ENCODE data around the gene TOLLIP.
"Not testable (repeated sequence)": the region's sequence is repeated elsewhere in the genome, so short reads cannot be mapped to it uniquely, and the experiment has no call there.

TOLLIP gene

DNA sequence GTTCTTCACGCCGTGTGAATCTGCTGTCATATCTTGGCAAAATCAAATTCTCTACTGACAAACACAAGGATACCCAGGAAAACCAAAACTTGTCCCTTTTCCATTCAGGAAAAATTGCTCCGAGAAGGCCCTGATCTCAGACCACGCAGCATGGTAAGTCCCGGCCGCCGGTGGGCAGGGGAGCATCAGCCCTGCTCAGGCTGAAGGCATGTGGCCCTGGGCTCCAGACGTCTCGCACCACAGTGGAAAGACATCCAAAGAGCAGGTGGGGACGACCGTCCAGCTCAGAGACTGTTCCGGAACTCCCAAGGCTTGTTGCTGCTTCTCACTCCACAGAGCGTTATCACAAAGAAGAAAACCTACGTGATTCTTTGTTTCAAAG lies 29.8 kb downstream of the TOLLIP start:
- DNase-seq, result no peak

DNA sequence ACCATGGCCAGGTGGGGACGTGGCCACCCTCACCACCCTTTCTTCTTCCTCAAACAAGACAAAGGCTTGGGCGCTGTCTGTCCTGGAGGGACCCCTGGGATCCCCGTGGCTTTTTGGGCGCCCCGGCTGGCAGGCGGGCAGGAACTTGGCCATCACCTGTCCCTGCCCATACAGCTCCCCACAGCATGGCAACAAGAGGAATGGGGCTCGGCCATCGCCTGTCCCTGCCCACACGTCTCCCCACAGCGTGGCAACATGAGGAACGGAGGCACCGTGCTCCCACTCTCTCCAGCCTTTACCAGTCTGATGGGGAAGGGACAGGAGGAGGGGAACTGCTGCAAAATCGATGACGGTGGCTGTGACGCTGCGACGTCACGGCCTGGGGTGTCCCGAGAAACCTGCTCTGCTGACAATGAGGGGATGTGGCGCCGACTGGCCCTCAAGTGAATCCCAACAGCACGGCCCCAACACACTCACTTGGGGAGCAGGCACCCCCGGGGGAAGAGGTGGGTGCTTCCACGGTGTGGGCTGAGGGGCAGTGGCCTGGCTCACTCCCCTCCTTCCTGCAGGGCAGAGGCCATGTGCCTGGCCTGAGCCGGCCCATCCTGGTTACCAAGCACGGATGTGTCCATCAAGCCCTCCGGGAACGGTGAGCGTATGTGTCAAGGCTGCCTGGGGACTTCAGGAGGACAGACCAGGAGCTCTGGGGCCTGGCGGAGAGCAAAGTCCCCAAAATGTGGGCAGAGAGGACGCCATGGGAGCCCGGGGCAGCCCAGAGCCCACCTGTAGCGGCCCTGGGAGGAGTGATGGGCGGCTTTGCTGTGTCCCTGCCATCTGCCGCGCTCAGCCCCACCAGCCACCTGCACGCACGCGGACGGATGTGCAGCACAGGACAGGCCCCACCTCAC lies 30.4 kb downstream of the TOLLIP start:
- no peak for DNase-seq

DNA sequence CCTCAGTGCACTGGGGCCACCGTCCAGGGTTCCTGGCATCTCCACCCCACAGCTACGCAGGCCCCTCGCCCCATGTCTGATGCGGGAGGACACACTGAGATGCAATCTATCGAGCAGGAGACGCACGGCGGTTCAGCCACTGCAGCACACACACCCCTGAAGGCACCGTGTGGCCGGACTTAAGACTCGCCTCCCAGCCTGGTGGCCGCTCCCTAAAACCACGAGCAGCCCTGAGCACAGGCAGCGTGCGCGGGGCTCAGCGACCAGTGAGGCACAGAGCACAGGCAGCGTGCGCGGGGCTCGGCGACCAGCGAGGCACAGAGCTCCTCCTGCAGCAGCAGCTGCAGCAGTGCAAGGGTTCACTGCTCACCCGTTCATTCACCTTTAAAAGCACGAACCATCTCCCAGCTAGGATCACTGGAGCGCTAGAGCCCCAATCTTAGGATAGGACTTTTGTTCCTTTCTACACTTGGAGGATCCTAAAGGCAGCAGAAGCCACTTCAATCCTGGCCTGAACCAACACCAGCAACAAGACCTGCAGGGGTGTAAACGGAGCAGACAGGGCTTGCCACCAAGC lies 31.4 kb downstream of the TOLLIP start:
- DNase-seq, result no peak

DNA sequence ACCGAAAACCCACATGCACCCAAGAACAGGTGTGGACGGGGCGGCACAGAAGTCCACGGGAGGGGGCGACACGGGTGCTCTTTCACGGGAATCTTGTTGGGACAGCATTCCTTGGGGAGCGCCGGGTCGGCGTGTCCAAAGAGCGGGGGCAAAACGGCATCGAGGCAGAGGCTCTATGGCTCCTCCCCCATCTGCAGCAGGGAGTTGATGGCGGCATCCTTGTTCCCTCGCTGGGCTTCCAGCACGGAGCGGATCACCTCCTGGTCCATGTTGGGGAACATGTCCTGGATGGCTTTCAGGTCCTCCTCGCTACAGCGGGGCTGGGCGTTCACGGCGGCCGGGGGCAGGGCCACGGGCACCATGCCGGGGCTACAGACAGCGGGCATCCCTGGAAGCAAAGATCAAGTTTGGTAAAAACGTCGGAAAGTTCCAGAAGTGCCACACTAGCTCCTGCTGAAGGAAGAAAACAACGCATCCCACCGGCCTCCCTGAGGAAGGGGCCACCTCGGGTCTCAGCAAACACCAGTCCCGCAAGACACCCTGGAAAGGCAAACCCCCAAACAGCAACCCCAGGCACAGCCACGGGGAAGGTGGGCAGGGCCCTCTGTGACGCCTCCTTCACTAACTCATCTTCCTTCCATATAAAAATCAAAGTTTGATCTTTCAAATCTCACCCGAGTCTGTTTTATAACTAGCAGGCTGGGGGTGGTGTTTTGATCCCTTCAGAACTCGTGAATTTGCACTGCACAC lies 32.4 kb downstream of the TOLLIP start:
- DNase-seq, result no peak

DNA sequence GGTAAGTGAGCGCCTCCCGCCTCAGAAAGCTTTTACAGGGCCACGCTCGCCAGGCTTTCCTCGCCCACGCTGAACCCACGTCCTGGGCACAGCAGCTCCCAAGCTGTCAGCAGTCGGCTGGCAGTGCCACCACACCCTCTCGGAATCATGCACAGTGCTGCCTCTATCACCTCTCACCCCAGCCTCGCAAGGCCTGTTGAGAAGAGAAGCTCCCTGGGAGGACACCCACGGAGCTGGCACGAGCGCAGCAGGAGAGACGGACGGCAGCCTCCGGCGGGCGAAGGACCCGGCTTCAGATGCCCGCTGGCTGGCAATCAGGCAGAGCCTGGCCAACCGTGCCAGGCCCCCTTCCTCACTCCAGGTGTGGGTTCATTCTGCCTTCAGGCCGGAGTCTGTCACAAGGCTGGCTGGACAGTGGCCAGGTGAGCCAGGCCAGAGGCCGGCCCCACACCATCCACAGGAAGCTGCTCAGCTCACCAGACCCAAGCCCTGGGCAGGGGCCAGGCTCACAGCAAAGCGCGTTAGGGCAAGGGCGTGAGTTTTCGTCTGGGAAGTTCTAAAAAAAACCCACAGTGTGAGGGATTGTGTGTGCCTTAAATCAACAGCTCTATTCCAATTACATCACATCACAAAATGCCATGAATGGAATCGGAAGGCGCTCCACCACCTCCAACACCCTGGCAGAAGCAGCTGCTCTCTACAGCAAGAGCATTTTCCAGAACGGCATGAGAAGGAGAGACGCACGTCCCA lies 33.2 kb downstream of the TOLLIP start:
- no peak for DNase-seq

DNA sequence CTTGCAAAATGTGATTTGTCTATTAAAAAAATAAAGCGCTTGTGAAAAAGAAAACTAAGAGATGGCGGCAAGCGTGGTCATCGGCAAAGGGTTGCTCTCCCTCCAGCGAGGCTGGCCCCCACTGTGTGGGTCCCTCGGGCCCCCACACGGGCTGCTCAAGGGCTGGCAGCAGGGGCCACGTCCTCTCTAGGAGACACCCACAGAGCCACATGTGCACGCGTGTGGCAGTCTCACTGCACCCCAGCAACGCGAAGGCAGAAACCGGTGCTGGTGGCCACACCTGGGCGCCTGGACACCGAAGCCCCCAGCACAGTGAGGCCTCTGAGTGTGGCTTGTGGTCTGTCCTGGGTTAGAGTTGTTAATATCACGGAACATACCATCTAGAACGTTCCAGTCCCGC lies 34.4 kb downstream of the TOLLIP start:
- DNase-seq, result no peak

DNA sequence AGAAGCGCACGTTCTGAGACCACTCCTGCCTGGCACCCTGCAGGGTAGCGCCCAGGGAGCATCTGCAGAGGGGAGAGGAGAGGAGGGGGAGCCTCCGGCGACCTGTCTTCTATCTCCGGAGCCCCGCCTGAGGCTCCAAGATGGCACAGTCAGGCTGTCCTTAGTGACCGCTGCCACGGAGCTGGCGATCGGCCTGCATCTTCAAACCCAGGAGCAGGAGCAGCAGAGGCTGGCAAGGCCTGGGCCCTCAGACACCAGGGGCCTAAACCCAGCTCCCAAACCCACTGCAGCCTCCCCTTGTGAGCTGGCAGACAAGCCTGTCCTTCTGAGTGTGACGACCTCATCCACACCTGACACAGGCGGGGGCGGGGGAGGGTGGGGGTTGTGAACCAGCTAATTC lies 34.9 kb downstream of the TOLLIP start:
- no peak for DNase-seq

DNA sequence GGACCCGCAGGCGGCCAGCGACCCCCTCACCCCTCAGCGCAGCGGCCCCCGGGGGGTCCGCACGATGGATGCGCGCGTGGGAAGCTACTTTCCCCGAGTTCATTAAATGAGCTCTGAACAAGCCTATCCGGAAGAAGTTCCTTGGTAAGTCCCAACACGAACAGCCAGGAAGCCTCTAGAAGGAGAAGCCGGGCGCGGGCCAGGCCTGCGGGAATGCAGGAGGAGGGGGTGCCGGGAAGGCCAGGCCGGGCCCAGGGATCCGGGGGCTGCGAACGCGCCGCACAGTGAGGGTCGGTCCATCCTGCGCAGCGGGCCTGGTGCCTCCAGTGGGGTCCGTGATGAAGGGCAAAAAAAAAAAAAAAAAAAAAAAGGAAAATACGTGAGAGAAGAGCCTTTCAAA lies 36.9 kb downstream of the TOLLIP start:
- no peak for DNase-seq

DNA sequence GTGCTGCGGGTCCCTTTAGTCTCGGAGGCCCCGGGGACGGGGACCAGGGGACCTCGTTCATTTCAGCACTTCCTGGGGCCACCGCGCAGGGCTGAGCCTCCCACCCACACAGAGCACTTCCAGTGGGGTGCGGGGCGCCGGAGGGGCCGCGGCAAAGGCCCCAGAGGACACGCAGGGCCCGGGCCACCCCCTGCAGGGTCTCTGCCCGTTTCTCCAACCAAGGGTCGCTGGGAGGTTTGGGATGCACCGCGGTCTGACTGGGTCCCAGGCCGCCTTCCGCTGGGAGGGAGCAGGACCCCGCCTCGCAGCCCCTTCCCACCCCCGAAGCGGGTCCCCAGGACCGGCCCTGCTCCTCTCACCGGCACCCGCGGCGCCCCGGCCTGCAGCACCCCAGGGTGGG lies 37.5 kb downstream of the TOLLIP start:
- DNase-seq, result no peak

DNA sequence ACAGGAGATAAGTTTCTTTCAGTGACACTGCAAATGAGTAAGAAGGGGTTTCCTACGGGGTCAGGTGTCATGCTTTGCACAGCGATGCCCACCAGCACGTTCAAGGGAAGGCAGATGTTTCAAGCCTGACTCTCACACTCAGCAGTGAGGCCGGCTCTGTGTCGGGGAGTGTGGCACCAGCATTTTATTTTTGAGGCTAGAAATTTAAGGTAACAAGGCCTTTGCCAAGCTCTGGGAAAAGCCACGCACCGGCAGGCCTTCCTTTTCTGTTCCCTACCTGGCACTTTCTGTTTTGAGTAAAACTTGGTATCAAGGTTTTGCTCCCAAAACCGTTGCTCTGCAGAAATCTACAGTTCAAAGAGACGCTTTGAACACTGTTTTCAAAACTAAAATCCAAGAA lies 38.0 kb downstream of the TOLLIP start:
- DNase-seq, result no peak

DNA sequence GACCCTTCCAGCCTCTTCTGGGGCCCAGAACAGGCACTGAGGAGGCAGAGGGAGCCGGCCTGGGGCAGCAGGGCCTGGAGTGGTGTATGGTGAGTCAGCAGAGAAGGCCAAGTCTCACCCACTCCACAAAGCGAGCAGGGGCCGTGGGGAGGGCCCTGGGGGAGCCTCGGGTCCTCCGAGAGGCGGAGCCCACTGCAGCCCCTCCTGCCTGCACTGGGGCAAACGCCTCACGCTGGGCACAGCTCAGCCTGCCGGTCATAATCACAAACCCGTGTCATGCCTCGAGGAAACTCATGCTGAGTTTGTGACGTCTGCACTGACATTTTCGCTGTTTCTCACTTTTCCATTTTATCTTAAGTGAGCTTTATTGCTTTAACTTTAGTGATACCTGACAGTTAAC lies 38.4 kb downstream of the TOLLIP start:
- no peak for DNase-seq

DNA sequence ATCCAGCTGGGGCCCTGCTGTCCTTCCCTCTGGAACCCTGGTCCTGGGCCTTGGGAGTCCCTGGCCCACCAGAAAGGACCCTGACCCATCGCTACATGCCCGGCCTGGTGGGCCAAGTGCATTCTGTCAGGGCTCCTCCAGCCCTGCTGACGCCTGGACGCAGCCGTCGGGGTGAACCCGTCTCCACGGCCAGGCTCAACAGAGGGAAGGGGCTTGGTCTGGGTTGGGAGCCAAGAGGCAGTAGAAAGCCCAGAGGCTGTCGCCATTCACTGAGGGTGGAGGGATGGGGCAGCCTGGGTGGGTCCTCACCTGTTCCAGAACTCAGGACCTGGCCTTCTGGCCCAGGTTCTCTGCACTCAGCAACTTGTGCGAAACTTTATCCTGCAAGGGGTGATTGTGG lies 39.0 kb downstream of the TOLLIP start:
- no peak for DNase-seq

DNA sequence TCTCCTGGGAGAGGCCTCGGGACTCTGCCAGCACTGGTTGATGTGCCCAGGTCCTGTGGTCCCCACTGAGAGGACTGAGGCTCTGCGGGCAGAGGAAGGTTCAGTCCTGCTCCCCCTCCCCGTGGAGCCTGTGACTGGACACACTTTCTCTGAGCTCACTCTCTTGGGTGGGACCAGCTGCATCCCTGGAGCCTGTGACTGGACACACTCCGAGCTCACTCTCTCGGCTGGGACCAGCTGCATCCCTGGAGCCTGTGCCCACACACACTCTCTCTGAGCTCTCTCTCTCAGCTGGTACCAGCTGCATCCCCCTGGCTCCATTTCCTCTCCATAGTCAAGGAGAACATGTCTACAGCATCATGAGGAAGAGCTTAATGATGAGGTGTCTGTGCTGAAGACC lies 39.5 kb downstream of the TOLLIP start:
- no peak for DNase-seq

DNA sequence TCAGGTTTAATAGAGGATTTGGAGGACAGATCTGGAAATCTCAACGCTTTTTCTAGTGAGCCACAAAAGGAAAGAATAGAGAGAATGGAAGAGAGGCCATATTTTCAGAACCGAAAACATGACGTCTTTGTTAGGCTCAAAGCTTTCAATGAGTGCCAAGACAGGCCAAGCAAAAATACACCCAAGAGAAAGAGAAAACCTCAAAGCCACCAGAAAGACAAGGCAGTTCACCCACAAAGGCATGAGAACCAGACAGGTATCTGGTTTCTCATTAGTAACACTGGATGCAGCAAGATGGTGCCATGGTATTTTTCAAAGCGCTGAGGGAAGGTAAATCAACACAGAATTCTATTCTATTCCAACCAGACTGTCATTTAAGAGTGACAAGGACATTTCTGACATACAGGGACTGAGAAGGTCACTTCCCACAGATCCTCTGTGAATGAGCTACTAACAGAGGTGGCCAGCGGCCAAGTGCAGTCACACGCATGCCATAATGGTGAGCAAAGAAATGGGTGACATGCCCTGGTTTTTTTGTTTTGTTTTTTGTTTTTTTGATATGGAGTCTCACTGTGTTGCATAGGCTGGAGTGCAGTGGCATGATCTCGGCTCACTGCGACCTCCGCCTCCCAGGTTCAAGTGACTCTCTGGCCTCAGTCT lies 41.9 kb downstream of the TOLLIP start:
- DNase-seq, result no peak

DNA sequence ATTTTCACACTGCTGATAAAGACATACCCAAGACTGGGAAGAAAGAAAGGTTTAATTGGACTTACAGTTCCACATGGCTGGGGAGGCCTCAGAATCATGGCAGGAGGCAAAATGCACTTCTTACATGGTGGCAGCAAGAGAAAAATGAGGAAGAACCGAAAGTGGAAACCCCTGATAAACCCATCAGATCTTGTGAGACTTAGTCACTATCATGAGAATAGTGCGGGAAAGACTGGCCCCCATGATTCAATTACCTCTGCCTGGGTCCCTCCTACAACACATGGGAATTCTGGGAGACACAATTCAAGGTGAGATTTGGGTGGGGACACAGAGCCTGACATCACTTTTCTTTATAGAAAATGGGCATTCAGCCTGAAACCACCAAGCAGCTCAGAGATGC lies 42.5 kb downstream of the TOLLIP start:
- not testable (repeated sequence) for DNase-seq

DNA sequence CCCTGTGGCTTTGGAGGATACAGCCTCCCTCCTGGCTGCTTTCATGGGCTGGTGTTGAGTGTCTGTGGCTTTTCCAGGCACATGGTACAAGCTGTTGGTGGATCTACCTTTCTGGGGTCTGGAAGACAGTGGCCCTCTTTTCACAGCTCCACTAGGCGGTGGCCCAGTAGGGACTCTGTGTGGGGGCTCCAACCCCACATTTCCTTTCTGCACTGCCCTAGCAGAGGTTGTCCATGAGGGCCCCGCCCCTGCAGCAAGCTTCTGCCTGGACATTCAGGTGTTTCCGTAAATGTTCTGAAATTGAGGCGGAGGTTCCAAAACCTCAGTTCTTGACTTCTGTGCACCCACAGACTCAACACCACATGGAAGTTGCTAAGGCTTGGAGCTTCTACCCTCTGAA lies 44.0 kb downstream of the TOLLIP start:
- DNase-seq, result not testable (repeated sequence)

DNA sequence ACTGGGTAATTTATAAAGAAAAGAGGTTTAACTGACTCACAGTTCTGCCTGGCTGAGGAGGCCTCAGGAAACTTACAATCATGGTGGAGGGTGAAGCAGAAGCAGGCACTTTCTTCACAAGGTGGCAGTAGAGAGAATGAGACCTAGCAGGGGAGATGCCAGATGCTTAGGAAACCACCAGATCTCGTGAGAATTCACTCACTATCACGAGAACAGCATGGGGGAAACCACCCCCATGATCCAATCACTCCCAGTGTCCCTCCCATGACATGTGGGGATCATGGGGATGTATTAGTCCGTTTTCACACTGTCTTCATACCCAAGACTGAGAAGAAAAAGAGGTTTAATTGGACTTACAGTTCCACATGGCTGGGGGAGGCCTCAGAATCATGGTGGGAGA lies 45.0 kb downstream of the TOLLIP start:
- DNase-seq, result peak; percentile 27

DNA sequence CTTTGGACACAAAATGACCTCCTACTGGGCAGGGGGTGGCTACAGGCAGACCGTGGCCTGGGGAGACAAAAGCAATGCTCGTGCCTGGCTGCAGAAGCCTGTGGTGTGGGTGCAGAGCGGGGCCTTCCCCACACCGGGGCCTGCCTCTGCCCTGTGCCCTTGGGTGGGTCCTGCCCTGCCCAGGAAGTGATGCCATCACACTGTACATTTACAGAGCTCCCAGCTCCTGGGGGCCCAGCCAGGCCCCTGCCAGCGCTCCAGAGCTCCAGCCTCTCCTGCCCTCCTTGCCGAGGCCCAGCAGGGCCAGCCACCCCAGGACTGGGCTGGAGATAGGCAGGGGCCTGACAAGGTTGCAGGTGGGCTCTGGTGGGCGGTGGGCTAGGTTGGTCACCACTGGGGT lies 46.4 kb downstream of the TOLLIP start:
- DNase-seq, result no peak

DNA sequence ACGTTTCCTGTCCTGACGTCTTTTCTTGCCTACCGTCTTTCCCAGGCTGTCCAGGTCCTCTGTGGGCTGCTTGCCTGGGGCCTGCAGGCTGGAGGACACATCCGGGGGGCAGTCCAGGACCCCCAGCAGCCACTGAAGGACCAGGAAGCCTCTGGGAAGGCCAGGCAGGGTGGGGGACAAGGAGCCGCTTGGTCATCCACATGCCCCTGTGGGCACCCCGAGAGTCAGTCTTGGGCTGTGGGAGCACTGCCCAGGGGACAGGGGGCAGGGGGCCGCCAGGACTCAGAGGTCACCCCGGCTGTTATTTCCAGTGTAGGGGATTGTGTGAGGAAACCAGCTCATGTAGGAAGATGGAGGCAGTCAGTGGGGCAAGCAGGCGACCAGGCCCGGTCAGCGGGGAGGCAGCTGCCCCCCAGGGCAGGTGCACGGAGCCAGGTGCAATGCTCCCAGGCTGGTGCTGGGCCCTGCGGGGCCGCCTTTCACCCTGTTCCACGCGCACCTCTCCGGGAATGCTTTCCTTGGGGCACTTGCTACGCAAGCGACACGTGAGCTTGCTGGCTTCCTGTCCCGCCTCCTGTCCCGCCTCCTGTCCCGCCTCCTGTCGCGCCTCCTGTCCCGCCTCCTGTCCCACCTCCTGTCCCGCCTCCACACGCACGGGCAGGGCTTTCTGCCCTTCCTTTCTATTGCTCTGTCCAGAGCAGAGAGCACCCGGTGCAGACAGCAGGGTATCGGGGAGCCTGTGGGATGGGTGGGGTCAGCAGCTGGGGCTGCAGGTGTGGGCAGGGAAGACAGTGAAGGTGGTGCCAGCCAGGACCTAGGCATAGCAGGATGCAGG lies 47.0 kb downstream of the TOLLIP start:
- DNase-seq, result peak; percentile 64

DNA sequence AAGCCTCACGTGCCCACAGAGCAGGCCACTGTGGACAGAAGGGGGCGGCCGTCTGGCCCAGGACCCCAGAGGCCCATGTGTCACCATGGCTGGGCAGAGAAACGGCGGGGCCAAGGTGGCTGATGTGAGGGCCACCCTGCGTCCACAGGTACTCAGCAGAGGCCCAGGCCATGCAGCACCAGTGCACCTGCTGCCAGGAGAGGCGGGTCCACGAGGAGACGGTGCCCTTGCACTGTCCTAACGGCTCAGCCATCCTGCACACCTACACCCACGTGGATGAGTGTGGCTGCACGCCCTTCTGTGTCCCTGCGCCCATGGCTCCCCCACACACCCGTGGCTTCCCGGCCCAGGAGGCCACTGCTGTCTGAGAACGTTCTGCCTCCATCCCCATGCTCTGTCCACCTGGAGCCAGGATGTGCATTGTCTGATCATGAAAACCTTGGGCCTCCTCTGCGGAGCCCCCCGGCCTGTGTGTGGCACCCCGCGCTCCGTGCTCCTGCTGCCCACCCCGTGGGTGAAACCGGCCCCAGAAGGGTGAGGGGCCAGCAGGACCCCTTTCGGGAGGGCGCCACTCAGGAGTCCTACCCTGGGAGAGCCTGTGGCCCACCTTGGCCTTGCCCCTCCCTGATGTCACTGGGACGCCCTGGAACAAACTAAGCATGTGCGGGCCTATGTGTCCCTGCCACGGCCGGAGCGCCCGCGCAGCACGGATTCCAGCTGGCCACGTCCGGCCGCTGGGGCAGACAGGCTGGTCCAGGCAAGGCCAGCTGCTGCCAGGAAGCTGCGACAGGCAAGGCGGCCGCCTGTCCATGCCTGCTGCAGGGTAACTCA lies 48.0 kb downstream of the TOLLIP start:
- DNase-seq, result no peak

DNA sequence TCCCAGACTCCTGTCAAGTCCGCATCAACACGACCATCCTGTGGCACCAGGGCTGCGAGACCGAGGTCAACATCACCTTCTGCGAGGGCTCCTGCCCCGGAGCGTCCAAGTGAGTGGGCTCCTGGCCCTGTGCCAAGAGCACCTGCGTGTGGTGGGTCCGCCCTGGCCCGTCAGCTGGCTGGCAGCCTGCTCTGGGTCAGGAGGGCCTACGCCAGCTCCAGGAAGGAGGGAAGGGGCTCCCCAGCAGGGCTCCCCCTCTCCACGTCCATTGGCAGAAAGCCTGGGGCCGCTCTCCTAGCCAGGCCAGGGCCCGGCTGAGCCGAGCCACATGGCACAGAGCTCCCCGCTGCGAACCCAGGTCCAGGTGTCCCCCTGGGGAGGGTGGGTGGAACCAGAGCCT lies 48.8 kb downstream of the TOLLIP start:
- DNase-seq, result no peak

Data from GDM1 (cell line).